Ammon's horn (tissue), 1 donor: ENCODE results near the gene OTUD3.
"Not testable (repeated sequence)": the region's sequence is repeated elsewhere in the genome, so short reads cannot be mapped to it uniquely, and the experiment has no call there.

ENCODE experiments used
- DNase-seq: peaks from one replicate; pipeline ENCODE4 v3.0.0-alpha.2; 2016; ENCODE audit warnings: low spot score

Gene OTUD3

GRCh38 chr1:19869453-19869852 lies 12.7 kb upstream of the OTUD3 start:
- DNase-seq = not testable (repeated sequence)

- DNase-seq = no peak
Measured at GRCh38 chr1:19869929-19870328, 12.3 kb upstream of the OTUD3 start.

- DNase-seq = no peak
Measured at GRCh38 chr1:19872190-19872589, 10.0 kb upstream of the OTUD3 start.

GRCh38 chr1:19877181-19877750 lies 4.9 kb upstream of the OTUD3 start:
- no peak for DNase-seq

- DNase-seq = no peak
Measured at GRCh38 chr1:19877821-19878636, 4.2 kb upstream of the OTUD3 start.

GRCh38 chr1:19878637-19878985 lies 3.6 kb upstream of the OTUD3 start:
- no peak for DNase-seq

DNA sequence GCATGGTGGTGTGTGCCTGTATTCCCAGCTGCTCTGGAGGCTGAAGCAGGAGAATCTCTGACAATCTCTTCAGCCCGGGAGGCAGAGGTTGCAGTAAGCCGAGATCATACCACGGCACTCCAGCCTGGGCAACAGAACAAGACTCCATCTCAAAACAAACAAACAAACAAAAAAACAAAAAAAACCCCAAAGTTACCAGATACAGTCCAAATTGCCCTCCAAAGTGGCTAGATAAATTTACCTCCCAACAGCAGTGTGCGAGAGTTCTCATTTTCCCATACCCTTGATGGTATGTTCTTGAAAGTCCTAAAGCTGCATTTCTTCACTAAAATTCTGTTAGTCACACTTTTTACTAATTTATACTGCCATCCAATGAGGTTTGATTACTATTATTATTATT lies 3.0 kb upstream of the OTUD3 start:
- no peak for DNase-seq

DNA sequence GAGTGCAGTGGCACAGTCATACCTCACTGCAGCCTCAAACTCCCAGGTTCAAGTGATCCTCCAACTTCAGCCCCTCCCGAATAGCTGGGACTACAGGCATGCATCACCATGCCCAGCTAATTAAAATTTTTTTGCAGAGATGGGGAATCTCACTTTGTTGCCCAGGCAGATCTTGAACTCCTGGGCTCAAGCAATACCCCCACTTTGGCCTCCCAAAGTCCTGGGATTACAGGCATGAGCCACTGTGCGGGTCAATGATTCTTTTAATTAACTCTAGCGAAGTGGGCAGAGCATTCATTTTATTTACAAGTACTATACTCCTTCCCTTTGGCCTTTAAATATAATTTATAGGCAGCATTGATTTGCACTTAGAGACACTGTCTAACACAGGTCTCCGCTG lies 2.5 kb upstream of the OTUD3 start:
- DNase-seq = no peak

DNA sequence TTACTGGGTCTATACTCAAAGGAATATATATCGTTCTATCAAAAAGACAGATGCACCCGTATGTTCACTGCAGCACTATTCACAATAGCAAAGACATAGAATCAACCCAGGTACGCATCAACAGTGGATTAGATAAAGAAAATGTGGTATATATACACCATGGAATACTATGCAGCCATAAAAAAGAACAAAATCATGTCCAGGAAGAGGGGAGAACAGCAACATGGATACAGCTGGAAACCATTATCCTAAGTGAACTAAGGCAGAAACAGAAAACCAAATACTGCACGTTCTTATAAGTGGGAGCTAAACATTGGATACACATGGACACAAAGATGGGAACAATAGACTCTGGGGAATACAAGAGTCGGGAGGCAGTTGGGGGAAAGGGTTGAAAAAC lies 1.4 kb upstream of the OTUD3 start:
- not testable (repeated sequence) for DNase-seq

DNA sequence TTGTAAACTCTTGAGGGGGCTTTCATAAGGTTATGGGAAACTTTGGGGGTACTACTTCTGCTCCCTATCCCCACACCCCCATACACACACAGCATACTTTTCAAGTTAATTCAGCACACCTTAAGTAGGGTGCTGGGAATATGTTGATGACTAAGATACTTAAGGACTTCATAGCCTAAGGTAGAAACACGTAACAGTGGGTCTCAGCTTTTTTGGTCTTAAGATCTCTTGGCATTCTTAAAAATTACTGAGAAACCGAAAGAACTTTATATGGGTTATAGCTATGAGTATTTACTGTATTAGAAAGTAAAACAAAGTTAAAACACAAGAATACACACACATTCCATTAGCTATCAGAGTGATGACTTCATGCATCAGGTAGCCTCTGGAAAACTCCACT lies 2.1 kb downstream of the OTUD3 start:
- no peak for DNase-seq

DNA sequence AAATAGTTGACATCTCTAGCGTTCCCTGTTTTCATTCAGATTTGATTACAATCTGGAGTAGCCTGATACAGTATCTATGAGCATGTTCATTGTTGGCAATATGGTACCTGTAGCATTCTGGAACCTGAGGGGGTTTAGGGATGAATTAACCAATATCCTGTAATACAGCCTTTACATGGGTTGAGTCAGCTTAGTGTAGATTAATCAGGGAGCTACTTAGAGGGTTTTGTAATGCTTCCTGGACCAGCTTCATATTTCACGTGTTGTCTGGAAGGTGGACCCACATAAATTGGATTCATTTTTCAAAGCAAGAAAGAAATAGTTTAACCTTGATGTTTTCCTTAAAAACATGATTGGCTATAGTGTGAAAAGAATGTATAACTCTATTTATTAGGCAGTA lies 3.6 kb downstream of the OTUD3 start:
- DNase-seq = no peak

GRCh38 chr1:19888112-19888511 lies 5.9 kb downstream of the OTUD3 start:
- no peak for DNase-seq

DNA sequence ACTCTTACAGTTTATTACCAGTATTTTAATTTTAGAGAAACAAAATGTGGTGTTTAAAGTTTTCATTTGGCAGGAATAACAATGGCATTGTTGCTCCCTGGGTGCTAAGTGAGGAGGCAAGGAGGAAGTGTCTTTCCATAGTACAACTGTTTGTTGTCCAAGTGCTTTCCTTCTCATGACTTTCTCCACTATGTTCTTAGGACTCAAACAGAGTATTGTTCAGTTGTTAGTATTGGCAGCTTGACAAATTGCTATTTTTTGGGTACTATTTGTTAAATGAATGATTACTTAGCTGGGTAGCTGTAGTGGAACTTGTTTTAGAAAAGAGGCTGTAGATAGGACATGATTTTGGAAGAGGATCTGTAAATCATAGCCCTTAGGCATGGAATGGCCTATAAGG lies 7.5 kb downstream of the OTUD3 start:
- no peak for DNase-seq

- DNase-seq = no peak
Measured at GRCh38 chr1:19892129-19892528, 9.9 kb downstream of the OTUD3 start.

DNA sequence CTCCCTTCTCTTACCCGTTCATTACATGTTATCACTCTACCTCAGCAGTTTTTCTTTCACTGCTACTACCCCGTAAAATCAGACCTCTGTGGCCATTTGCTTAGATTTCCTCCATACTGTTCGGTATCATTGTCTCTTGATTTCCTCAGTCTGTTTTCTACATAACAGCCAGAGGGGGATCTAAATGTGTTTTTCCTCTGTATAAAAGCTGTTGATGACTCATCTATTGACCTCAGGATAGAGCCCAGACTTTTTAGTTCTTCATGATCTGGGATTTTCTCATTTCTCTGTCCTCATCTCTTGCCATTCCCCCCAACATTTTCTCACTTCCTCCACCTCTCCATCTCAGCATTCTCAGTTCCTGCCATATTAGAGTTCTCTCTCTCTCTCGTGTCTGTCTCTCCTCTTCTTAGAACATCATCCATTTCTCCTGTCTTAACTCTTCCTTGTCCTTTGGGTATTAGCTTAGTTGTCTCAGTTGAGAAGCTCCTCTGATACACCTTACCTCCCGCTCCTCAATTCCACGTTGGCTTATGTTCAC lies 10.5 kb downstream of the OTUD3 start:
- DNase-seq = no peak

GRCh38 chr1:19893687-19894086 lies 11.5 kb downstream of the OTUD3 start:
- no peak for DNase-seq

- DNase-seq = no peak
Measured at GRCh38 chr1:19894218-19894617, 12.0 kb downstream of the OTUD3 start.

- no peak for DNase-seq
Measured at GRCh38 chr1:19901653-19902052, 19.5 kb downstream of the OTUD3 start.

DNA sequence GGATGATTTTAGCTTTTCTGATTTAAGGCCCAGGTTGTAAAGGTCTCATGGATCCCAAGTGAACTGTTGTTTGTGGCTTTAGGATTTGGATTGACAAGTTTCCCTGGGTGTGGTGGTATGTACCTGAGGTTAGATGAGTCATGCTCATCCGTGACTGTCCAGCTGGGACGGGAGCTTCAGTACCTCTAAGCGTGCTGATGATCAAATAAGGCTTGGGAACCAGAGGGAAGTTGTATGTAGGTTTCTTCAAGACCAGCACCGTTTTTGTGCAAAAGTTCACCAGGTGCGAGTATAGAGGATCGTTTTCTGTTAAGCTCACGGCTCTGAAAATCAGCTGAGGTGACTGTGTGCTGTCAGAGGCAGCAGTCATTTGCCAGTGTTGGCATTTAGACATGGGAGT lies 21.4 kb downstream of the OTUD3 start:
- no peak for DNase-seq

DNA sequence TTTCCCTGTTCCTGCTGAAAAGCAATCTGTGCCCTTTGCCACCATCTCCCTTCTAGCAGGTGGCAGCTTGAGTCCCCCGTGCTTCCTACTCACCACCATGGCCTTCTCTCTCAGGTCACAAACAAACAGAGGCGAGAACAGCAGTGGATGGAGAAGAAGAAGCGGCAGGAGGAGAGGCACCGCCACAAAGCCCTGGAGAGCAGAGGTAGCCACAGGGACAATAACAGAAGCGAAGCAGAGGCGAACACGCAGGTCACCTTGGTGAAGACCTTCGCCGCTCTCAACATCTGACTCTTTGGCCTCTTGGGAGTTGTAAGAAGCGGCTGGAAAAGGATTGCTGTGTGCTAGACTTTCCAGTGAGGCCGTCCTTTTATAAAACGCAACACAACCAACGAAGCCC lies 25.3 kb downstream of the OTUD3 start:
- no peak for DNase-seq

DNA sequence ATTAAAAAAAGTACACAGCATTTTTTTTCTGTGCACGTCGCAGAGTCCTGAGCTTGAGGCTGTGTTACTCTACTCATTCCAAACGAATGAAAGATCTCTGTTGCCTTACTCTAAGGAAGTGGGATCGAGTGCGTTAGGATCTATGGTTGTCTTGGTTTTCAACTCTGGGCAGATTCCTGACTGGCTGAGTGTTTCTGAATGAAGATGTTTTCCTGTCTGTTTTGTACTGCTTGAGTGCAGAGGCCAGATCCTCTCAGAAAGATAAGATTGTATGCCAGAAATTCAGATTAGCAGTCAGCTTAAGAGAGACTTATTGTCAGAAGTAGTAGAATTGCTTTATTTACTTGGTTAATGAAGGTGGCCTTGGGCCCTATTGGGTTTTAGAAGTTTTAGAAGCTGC lies 27.2 kb downstream of the OTUD3 start:
- no peak for DNase-seq

DNA sequence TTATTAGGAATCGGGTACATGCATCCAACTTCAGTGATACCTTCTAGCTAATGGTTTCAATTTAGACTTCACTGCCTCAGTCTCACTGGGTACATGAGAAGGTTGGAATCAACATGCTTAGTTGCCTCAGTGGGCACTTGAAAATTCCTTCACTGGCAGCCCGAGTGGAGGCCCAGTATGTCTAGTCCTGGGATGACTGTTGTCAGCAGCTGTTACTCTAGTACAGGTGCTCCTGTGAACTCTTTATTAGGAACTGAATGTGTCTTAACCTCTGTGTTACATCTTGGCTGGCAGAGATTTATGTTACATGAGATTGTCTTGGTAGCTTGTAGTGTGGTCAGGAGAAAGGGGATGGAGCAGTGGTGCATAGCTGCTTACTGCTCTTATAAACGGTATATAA lies 27.8 kb downstream of the OTUD3 start:
- no peak for DNase-seq

DNA sequence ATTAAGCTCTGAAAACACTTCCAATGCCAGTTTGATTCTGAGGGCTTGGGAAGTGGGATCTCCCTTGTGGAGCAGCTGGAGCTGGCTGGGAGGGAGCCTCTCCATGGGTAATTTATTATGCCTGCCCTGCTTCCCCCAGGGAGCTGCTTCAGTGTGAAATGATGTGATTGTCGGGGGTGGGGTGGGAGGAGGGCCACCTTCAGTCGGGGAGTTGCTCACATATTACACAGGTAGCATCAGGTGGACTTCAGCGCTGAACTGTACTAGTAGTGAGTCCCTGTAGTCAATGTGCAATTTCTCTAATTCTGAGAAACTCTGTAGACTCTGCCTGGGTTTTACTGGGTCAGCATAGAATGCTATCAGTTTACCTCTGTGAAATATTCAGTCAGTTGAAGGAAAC lies 28.5 kb downstream of the OTUD3 start:
- no peak for DNase-seq

DNA sequence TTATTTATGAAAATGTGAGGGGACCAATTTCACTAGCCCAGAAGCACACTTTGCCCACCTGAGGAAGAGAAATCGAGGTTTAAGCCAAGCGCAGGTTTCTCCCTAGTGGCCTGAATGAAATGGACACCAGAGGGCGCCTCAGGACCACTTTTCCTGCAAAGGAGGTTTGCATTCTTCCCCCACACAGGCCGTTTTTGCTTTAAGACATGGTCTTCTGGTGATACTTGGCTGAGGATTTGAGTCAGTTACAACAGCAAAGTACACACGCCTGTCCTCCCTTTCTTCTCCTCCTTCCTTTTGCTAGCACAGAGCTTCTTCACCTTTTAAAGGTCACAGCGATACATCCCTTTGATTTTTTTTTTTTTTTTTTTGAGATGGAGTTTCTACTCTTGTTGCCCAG lies 35.9 kb downstream of the OTUD3 start:
- peak; percentile 83 for DNase-seq
